HepG2 (cell line): ENCODE results near the gene GALNT18. TPM values are rescaled to one million over a fixed set of nuclear protein-coding genes. Genes with fewer than 3 reads are reported as not detected.

Experiments
- ATAC-seq: fragments of 200-7000 bp; cut with Tn5 transposase; 3 replicates; pipeline ENCODE4 v1.9.1; 2020; ENCODE audit warnings: mild to moderate bottlenecking, moderate library complexity
- BruUV-seq: library from RNA; stranded (reverse); fragments of 400-500 nt; replicated peaks from 2 replicates; lab custom pipeline; 2021; lab: Mats Ljungman, UMichigan
- CTCF ChIA-PET: fragments of 300-600 bp; formaldehyde crosslinking; extraction: SDS; loops from one replicate; lab custom pipeline; 2021; ENCODE audit warnings: low total read pairs, inconsistent platforms, low intra/inter-chr PET ratio; lab: Yijun Ruan, JAX
- POLR2A ChIA-PET: fragments of 350-600 bp; sonication (Branson Sonifier 250); formaldehyde crosslinking; loops from one replicate; lab custom pipeline; 2020; ENCODE audit warnings: antibody characterized with exemption, inconsistent platforms; lab: Yijun Ruan, JAX
- DNase-seq: peaks from one replicate; pipeline ENCODE4 v3.0.0-alpha.2; 2015; ENCODE audit warnings: low spot score
- FAIRE-seq: peaks from 3 replicates; lab custom pipeline; 2011; peaks lifted over from hg19 to GRCh38; lab: Jason Lieb, UNC
- H2AFZ ChIP-seq: one replicate; pipeline ENCODE4 v1.6.1; 2011; ENCODE audit warnings: low read length, inconsistent platforms
- H3K27ac ChIP-seq: fragments of 300-600 bp; 3 replicates; pipeline ENCODE4 v1.8.0; 2011; ENCODE audit warnings: mixed run types, mild to moderate bottlenecking, mixed read lengths, low read length, inconsistent platforms; ENCODE audit not compliant: insufficient read depth; ENCODE audit errors: extremely low read length
- H3K27me3 ChIP-seq, 2 experiments: fragments of 200-600 bp in 1 of 2; 2 replicates in 1 of 2; 3 replicates in 1 of 2; pipeline versions ENCODE4 v1.6.0 to v1.8.0; 2011; ENCODE audit warnings: low read length in 2 of 2, mild to moderate bottlenecking in 2 of 2, moderate library complexity in 2 of 2, inconsistent platforms in 1 of 2; ENCODE audit not compliant: insufficient read depth in 2 of 2, control insufficient read depth in 1 of 2
- H3K36me3 ChIP-seq, 2 experiments: fragments of 200-600 bp in 1 of 2; replicated peaks in 1 of 2; 2 replicates in 1 of 2; 3 replicates in 1 of 2; pipeline versions ENCODE4 v1.5.1 to v1.8.0; 2011; ENCODE audit warnings: low read length in 2 of 2, inconsistent platforms in 1 of 2; ENCODE audit not compliant: insufficient read depth in 2 of 2, control insufficient read depth in 1 of 2
- H3K4me1 ChIP-seq: 2 replicates; pipeline ENCODE4 v1.5.1; 2012; ENCODE audit warnings: low read length, inconsistent platforms; ENCODE audit not compliant: insufficient read depth
- H3K4me2 ChIP-seq: 2 replicates; pipeline ENCODE4 v1.6.0; 2011; ENCODE audit warnings: low read depth, low read length, inconsistent platforms
- H3K4me3 ChIP-seq, 3 experiments: fragments of 200-600 bp in 1 of 3; sonication (generic), shearing (Covaris generic) in 1 of 3; replicated peaks in 1 of 3; 2 replicates each; pipeline ENCODE4 v1.5.1; 2011 to 2016; ENCODE audit warnings: low read length in 3 of 3, inconsistent platforms in 2 of 3, low read depth in 2 of 3, mild to moderate bottlenecking in 2 of 3, control low read depth in 1 of 3, mixed read lengths in 1 of 3; ENCODE audit not compliant: insufficient read depth in 1 of 3
- H3K79me2 ChIP-seq: one replicate; pipeline ENCODE4 v1.6.1; 2011; ENCODE audit warnings: low read length, inconsistent platforms; ENCODE audit not compliant: insufficient read depth
- H3K9ac ChIP-seq: 2 replicates; pipeline ENCODE4 v1.6.0; 2011; ENCODE audit warnings: mild to moderate bottlenecking, low read depth, low read length, inconsistent platforms; ENCODE audit not compliant: insufficient read depth
- H3K9me3 ChIP-seq: 2 replicates; pipeline ENCODE4 v1.5.1; 2012; ENCODE audit warnings: mild to moderate bottlenecking, low read length
- H4K20me1 ChIP-seq: 2 replicates; pipeline ENCODE4 v1.6.0; 2011; ENCODE audit warnings: inconsistent platforms, mild to moderate bottlenecking, low read length, moderate library complexity; ENCODE audit not compliant: insufficient read depth
- DBP ChIP-seq: sonication (generic); formaldehyde crosslinking; IDR thresholded peaks from 2 replicates; pipeline ENCODE4 v1.4.0; 2020; ENCODE audit warnings: missing genetic modification reagents; ENCODE audit errors: not compliant biosample characterization
- GTF2F1 ChIP-seq: fragments of 150-350 bp; IDR thresholded peaks from 2 replicates; pipeline ENCODE4 v1.6.1; 2014; ENCODE audit warnings: low read length
- HOXA5 ChIP-seq: sonication (generic); formaldehyde crosslinking; IDR thresholded peaks from 2 replicates; pipeline ENCODE4 v1.4.0; 2020; ENCODE audit warnings: missing genetic modification reagents
- ISX ChIP-seq: sonication (generic); formaldehyde crosslinking; conservative IDR thresholded peaks from 2 replicates; pipeline ENCODE4 v1.5.0; 2020; ENCODE audit warnings: missing genetic modification reagents
- MEIS2 ChIP-seq: sonication (generic); formaldehyde crosslinking; IDR thresholded peaks from 2 replicates; pipeline ENCODE4 v1.9.0; 2021; ENCODE audit warnings: mild to moderate bottlenecking, missing genetic modification reagents
- ZGPAT ChIP-seq: IDR thresholded peaks from 2 replicates; pipeline ENCODE4 v1.6.1; 2016; ENCODE audit warnings: mild to moderate bottlenecking
- ZNF607 ChIP-seq: sonication (generic); formaldehyde crosslinking; IDR thresholded peaks from 2 replicates; pipeline ENCODE4 v1.5.1; 2020; ENCODE audit warnings: missing genetic modification reagents, mild to moderate bottlenecking, borderline replicate concordance
- ZNF777 ChIP-seq: sonication (generic); formaldehyde crosslinking; IDR thresholded peaks from 2 replicates; pipeline ENCODE4 v1.4.0; 2020; ENCODE audit warnings: missing genetic modification reagents
- WGBS: methylation state at CpG from one replicate; pipeline ENCODE4 v1.1.6; 2017; ENCODE audit warnings: low lambda C conversion rate; 5-methylcytosine and 5-hydroxymethylcytosine counted together
- in situ Hi-C: cut with HindIII; loops from 2 replicates; pipeline ENCODE4 v1.10.0; 2017; ENCODE audit warnings: low pct_unique_long_range_greater_than_20kb; ENCODE audit not compliant: extremely low pct_ligation_motif_present
- intact Hi-C: fragments of 100-400 bp; cut with micrococcal nuclease; formaldehyde crosslinking; loops from one replicate; pipeline ENCODE4 v1.10.0; 2022; ENCODE audit not compliant: unreplicated experiment
- polyA plus RNA-seq, 8 experiments: library from polyadenylated mRNA; depleted of rRNA in 3 of 8; stranded (reverse) in 7 of 8; unstranded in 1 of 8; fragments of >200 nt; fragmentation: Illumina TruSeq in 4 of 8; extraction: Trizol in 4 of 8; gene quantifications; 2 replicates each; pipeline versions ENCODE4 v1.2.1 to v1.2.3, GENCODE V29; 2011 to 2016; ENCODE audit warnings: low read depth in 4 of 8, missing spikeins in 1 of 8, mixed read lengths in 1 of 8; ENCODE audit not compliant: insufficient read depth in 1 of 8
- total RNA-seq, 5 experiments: library from RNA; depleted of rRNA; stranded (reverse); fragments of >200 nt; fragmentation: Illumina TruSeq; extraction: Trizol; gene quantifications; 2 replicates each; pipeline ENCODE4 v1.2.3, GENCODE V29; 2016; ENCODE audit warnings: low read depth in 1 of 5
- TF ChIP-seq, protein P1 (sequence below): sonication (generic); formaldehyde crosslinking; IDR thresholded peaks from 2 replicates; pipeline ENCODE4 v1.4.0; 2020; ENCODE audit warnings: mild to moderate bottlenecking, missing genetic modification reagents
- TF ChIP-seq, protein P2 (sequence below): IDR thresholded peaks from 2 replicates; pipeline ENCODE4 v1.6.1; 2016; ENCODE audit warnings: missing genetic modification reagents, missing compliant biosample characterization
- TF ChIP-seq, protein P3 (sequence below): sonication (generic); formaldehyde crosslinking; IDR thresholded peaks from 2 replicates; pipeline ENCODE4 v1.8.1; 2023; ENCODE audit warnings: mild to moderate bottlenecking, missing genetic modification reagents
- TF ChIP-seq, protein P4 (sequence below): sonication (generic); formaldehyde crosslinking; IDR thresholded peaks from 2 replicates; pipeline ENCODE4 v1.4.0; 2020; ENCODE audit warnings: missing genetic modification reagents
- TF ChIP-seq, protein P5 (sequence below): sonication (generic); formaldehyde crosslinking; IDR thresholded peaks from 2 replicates; pipeline ENCODE4 v1.8.0; 2022; ENCODE audit warnings: mild to moderate bottlenecking, missing genetic modification reagents, moderate library complexity
- TF ChIP-seq, protein P6 (sequence below): sonication (generic); formaldehyde crosslinking; IDR thresholded peaks from 2 replicates; pipeline ENCODE4 v1.4.0; 2020; ENCODE audit warnings: missing genetic modification reagents

GALNT18 gene
- total and polyA plus RNA-seq, 2 of the 13 experiments (the other 11 are each of a cell fraction or from before 2014, with no cell fraction given) = 0.11 TPM; not detected in 1

DNA sequence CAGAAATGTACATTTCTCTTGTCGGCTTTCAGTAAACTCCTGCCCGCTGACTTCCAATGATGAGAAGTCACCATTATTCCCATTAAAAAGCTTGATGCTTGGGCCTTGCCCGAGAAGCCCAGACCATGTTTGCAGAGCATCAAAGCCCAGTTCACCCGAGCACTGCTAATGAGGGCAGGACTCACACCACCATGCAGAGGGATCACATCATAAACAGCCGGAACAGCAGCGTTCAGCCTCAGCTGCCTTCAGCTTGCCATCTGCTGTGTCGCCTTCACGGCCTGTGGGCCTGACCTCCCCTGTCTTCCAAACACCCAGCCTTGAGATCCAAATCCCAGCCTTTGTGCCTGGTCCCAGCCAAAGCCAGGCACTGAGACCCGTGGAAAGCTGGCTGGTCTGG lies 163.3 kb downstream of the GALNT18 start (continued):
- TF ChIP-seq ZGPAT (no peak), MEIS2 (CRISPR knock-in tag) (no peak), GTF2F1 (no peak), ISX (CRISPR knock-in tag) (no peak), ZNF777 (no peak), ZNF607 (CRISPR knock-in tag) (no peak)

GRCh38 chr11:11458001-11458400 lies 163.8 kb downstream of the GALNT18 start:
- Histone ChIP-seq H3K36me3 (no peaks in the 10 kb centered on the region), H3K9me3 (no peaks in the 10 kb centered on the region), H3K4me3 (no peak overlapping the region), H2AFZ (no peak overlapping the region), H3K79me2 (no peaks in the 10 kb centered on the region), H3K27ac (no peak overlapping the region), H3K9ac (no peak overlapping the region), H3K27me3 (peaks cover 0 to 23% of the 10 kb centered on the region in 2 experiments; a peak in 2 of 5 replicates), H3K4me2 (no peak overlapping the region), H3K4me1 (no peaks in the 10 kb centered on the region), H4K20me1 (no peaks in the 10 kb centered on the region)
- intact Hi-C loops (no loop called here), in situ Hi-C loops (no loop called here)
- no peak for DNase-seq
- 19% methylated on average over 4 of the region's 5 CpGs for WGBS
- FAIRE-seq = no peak
- CTCF ChIA-PET = no interaction called here
- POLR2A ChIA-PET = no interaction called here
- no TSS peak for BruUV-seq
- ATAC-seq = no peak
- TF ChIP-seq DBP (CRISPR knock-in tag) (no peak), HOXA5 (CRISPR knock-in tag) (no peak)
- TF ChIP-seq, protein P1, sequence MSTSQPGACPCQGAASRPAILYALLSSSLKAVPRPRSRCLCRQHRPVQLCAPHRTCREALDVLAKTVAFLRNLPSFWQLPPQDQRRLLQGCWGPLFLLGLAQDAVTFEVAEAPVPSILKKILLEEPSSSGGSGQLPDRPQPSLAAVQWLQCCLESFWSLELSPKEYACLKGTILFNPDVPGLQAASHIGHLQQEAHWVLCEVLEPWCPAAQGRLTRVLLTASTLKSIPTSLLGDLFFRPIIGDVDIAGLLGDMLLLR = no peak
- TF ChIP-seq, protein P2, sequence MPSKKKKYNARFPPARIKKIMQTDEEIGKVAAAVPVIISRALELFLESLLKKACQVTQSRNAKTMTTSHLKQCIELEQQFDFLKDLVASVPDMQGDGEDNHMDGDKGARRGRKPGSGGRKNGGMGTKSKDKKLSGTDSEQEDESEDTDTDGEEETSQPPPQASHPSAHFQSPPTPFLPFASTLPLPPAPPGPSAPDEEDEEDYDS = no peak
- TF ChIP-seq, protein P3, sequence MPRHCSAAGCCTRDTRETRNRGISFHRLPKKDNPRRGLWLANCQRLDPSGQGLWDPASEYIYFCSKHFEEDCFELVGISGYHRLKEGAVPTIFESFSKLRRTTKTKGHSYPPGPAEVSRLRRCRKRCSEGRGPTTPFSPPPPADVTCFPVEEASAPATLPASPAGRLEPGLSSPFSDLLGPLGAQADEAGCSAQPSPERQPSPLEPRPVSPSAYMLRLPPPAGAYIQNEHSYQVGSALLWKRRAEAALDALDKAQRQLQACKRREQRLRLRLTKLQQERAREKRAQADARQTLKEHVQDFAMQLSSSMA (CRISPR knock-in tag) = no peak
- TF ChIP-seq, protein P4, sequence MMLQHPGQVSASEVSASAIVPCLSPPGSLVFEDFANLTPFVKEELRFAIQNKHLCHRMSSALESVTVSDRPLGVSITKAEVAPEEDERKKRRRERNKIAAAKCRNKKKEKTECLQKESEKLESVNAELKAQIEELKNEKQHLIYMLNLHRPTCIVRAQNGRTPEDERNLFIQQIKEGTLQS (CRISPR knock-in tag) = no peak
- TF ChIP-seq, protein P5, sequence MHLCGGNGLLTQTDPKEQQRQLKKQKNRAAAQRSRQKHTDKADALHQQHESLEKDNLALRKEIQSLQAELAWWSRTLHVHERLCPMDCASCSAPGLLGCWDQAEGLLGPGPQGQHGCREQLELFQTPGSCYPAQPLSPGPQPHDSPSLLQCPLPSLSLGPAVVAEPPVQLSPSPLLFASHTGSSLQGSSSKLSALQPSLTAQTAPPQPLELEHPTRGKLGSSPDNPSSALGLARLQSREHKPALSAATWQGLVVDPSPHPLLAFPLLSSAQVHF (CRISPR knock-in tag) = no peak
- TF ChIP-seq, protein P6, sequence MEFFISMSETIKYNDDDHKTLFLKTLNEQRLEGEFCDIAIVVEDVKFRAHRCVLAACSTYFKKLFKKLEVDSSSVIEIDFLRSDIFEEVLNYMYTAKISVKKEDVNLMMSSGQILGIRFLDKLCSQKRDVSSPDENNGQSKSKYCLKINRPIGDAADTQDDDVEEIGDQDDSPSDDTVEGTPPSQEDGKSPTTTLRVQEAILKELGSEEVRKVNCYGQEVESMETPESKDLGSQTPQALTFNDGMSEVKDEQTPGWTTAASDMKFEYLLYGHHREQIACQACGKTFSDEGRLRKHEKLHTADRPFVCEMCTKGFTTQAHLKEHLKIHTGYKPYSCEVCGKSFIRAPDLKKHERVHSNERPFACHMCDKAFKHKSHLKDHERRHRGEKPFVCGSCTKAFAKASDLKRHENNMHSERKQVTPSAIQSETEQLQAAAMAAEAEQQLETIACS (CRISPR knock-in tag) = no peak
